Measurements from ENCODE around the gene IL22.

DNA sequence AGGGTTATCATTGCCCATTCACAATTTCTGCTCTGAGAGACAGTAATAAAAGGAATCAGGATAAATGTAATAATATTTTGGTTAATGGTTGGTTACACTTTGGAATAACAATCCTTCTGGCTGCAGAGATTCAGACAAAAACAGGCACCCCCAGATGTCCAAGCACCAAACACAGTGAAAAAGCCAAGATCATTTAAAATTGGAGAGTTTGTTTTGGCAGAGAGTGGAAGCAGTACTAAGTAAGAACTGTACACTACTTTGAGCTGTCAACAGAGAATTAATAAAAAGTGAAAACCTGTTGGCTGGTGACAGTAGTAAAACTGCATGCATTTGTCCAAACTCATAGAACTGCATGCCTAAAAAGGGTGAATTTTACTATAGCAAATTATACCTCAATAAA, 15.6 kb upstream of the IL22 start:
- TF ChIP-seq POLR2A (IDR thresholded peaks at IDR 0.05): no peak
- TF ChIP-seq, protein P1, sequence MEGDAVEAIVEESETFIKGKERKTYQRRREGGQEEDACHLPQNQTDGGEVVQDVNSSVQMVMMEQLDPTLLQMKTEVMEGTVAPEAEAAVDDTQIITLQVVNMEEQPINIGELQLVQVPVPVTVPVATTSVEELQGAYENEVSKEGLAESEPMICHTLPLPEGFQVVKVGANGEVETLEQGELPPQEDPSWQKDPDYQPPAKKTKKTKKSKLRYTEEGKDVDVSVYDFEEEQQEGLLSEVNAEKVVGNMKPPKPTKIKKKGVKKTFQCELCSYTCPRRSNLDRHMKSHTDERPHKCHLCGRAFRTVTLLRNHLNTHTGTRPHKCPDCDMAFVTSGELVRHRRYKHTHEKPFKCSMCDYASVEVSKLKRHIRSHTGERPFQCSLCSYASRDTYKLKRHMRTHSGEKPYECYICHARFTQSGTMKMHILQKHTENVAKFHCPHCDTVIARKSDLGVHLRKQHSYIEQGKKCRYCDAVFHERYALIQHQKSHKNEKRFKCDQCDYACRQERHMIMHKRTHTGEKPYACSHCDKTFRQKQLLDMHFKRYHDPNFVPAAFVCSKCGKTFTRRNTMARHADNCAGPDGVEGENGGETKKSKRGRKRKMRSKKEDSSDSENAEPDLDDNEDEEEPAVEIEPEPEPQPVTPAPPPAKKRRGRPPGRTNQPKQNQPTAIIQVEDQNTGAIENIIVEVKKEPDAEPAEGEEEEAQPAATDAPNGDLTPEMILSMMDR (IDR thresholded peaks at IDR 0.05): no peak
